Skeletal muscle tissue (tissue), 4 donors: ENCODE data around the gene HOXA9. TPM values are rescaled to one million over a fixed set of nuclear protein-coding genes. Genes with fewer than 3 reads are reported as not detected.

ENCODE experiments used
- H3K27ac ChIP-seq: one replicate; pipeline ENCODE4 v1.7.0; 2013; ENCODE audit warnings: mild to moderate bottlenecking, low read depth, low read length, inconsistent platforms
- H3K27me3 ChIP-seq, 3 donors: one replicate each; pipeline ENCODE4 v1.7.0; 2013; ENCODE audit warnings: low read length in 3 of 3; ENCODE audit not compliant: control insufficient read depth in 3 of 3, insufficient read depth in 3 of 3
- H3K36me3 ChIP-seq, 3 donors: one replicate each; pipeline ENCODE4 v1.7.0; 2013; ENCODE audit warnings: low read length in 3 of 3; ENCODE audit not compliant: control insufficient read depth in 3 of 3, insufficient read depth in 3 of 3
- H3K4me1 ChIP-seq, 3 donors: one replicate each; pipeline ENCODE4 v1.7.0; 2013; ENCODE audit warnings: low read length in 3 of 3, mild to moderate bottlenecking in 3 of 3; ENCODE audit not compliant: control insufficient read depth in 3 of 3, insufficient read depth in 3 of 3
- H3K4me3 ChIP-seq, 3 donors: one replicate each; pipeline ENCODE4 v1.7.0; 2013; ENCODE audit warnings: low read length in 3 of 3
- H3K9ac ChIP-seq, 3 donors: one replicate each; pipeline ENCODE4 v1.7.0; 2013; ENCODE audit warnings: low read length in 3 of 3, mild to moderate bottlenecking in 3 of 3, moderate library complexity in 2 of 3, low read depth in 1 of 3
- H3K9me3 ChIP-seq, 3 donors: one replicate each; pipeline ENCODE4 v1.7.0; 2013; ENCODE audit warnings: low read length in 3 of 3; ENCODE audit not compliant: control insufficient read depth in 3 of 3
- total RNA-seq: library from RNA; depleted of rRNA; stranded (reverse); fragments of >200 nt; gene quantifications from one replicate; pipeline ENCODE4 v1.2.3, GENCODE V29; 2014
- donor health status: Osteomylitis.

The HOXA9 gene
- total RNA-seq, 1 donor from 2014 or later, result 7.8 TPM

GRCh38 chr7:27126596-27127327 is 38.6 kb downstream of the HOXA9 start:
- Histone ChIP-seq H3K27ac (no peak overlapping the region), H3K9me3 (no peaks in the 10 kb centered on the region), H3K4me1 (peaks cover 39 to 50% (median 49%) of the 10 kb centered on the region in 3 donors), H3K36me3 (peaks cover 0 to 6% (median 5%) of the 10 kb centered on the region in 3 donors), H3K27me3 (no peaks in the 10 kb centered on the region), H3K9ac (no peak overlapping the region), H3K4me3 (no peak overlapping the region)

GRCh38 chr7:27125986-27126394 is 39.3 kb downstream of the HOXA9 start:
- no peak overlapping the region for H3K9ac ChIP-seq
- peaks cover 35 to 52% (median 46%) of the 10 kb centered on the region in 3 donors for H3K4me1 ChIP-seq
- peaks cover 0 to 7% (median 5%) of the 10 kb centered on the region in 3 donors for H3K36me3 ChIP-seq
- H3K4me3 ChIP-seq, result no peak overlapping the region
- H3K27me3 ChIP-seq, result no peaks in the 10 kb centered on the region
- no peaks in the 10 kb centered on the region for H3K9me3 ChIP-seq
- no peak overlapping the region for H3K27ac ChIP-seq

GRCh38 chr7:27124902-27125689 is 40.2 kb downstream of the HOXA9 start:
- H3K9ac ChIP-seq, result no peak overlapping the region
- H3K9me3 ChIP-seq, result no peaks in the 10 kb centered on the region
- H3K4me3 ChIP-seq, result no peak overlapping the region
- no peak overlapping the region for H3K27ac ChIP-seq
- H3K27me3 ChIP-seq, result no peaks in the 10 kb centered on the region
- peaks cover 41 to 59% (median 53%) of the 10 kb centered on the region in 3 donors for H3K4me1 ChIP-seq
- peaks cover 0 to 7% (median 5%) of the 10 kb centered on the region in 3 donors for H3K36me3 ChIP-seq

GRCh38 chr7:27124096-27124901 is 41.0 kb downstream of the HOXA9 start:
- no peaks in the 10 kb centered on the region for H3K9me3 ChIP-seq
- no peaks in the 10 kb centered on the region for H3K27me3 ChIP-seq
- H3K4me3 ChIP-seq, result no peak overlapping the region
- H3K36me3 ChIP-seq, result peaks cover 0 to 7% (median 5%) of the 10 kb centered on the region in 3 donors
- H3K4me1 ChIP-seq, result peaks cover 35 to 58% (median 53%) of the 10 kb centered on the region in 3 donors
- no peak overlapping the region for H3K9ac ChIP-seq
- no peak overlapping the region for H3K27ac ChIP-seq

- no peaks in the 10 kb centered on the region for H3K27me3 ChIP-seq
- H3K36me3 ChIP-seq, result peaks cover 0 to 6% (median 5%) of the 10 kb centered on the region in 3 donors
- H3K9ac ChIP-seq, result no peak overlapping the region
- no peak overlapping the region for H3K4me3 ChIP-seq
- H3K27ac ChIP-seq, result no peak overlapping the region
- H3K4me1 ChIP-seq, result peaks cover 29 to 56% (median 45%) of the 10 kb centered on the region in 3 donors
- no peaks in the 10 kb centered on the region for H3K9me3 ChIP-seq
These were observed 41.8 kb downstream of the HOXA9 start for GRCh38 chr7:27123477-27124053.

GRCh38 chr7:27123007-27123476 is 42.3 kb downstream of the HOXA9 start:
- Histone ChIP-seq H3K27ac (no peak overlapping the region), H3K4me3 (no peak overlapping the region), H3K4me1 (peaks cover 25 to 52% (median 42%) of the 10 kb centered on the region in 3 donors), H3K36me3 (peaks cover 0 to 7% (median 5%) of the 10 kb centered on the region in 3 donors), H3K27me3 (no peaks in the 10 kb centered on the region), H3K9me3 (no peaks in the 10 kb centered on the region), H3K9ac (no peak overlapping the region)

GRCh38 chr7:27122077-27122910 is 43.0 kb downstream of the HOXA9 start:
- peaks cover 0 to 7% (median 5%) of the 10 kb centered on the region in 3 donors for H3K36me3 ChIP-seq
- no peak overlapping the region for H3K9ac ChIP-seq
- H3K27ac ChIP-seq, result no peak overlapping the region
- H3K4me1 ChIP-seq, result peaks cover 21 to 46% (median 35%) of the 10 kb centered on the region in 3 donors
- no peak overlapping the region for H3K4me3 ChIP-seq
- no peaks in the 10 kb centered on the region for H3K27me3 ChIP-seq
- H3K9me3 ChIP-seq, result no peaks in the 10 kb centered on the region

- Histone ChIP-seq H3K9ac (no peak overlapping the region), H3K27ac (no peak overlapping the region), H3K4me3 (no peak overlapping the region), H3K27me3 (no peaks in the 10 kb centered on the region), H3K9me3 (no peaks in the 10 kb centered on the region), H3K4me1 (peaks cover 19 to 41% (median 30%) of the 10 kb centered on the region in 3 donors), H3K36me3 (peaks cover 0 to 7% (median 5%) of the 10 kb centered on the region in 3 donors)
These were observed 43.7 kb downstream of the HOXA9 start for GRCh38 chr7:27121684-27122076.
